G401 (cell line): ENCODE data around the gene NME2. TPM values are rescaled to one million over a fixed set of nuclear protein-coding genes. Genes with fewer than 3 reads are reported as not detected.
A peak's percentile ranks its signal among the peaks of the same experiment; 100 is the strongest.
"Not testable (repeated sequence)": the region's sequence is repeated elsewhere in the genome, so short reads cannot be mapped to it uniquely, and the experiment has no call there.

Source experiments
- DNase-seq: peaks from one replicate; pipeline ENCODE4 v3.0.0-alpha.2; 2015; ENCODE audit warnings: low spot score
- in situ Hi-C: cut with HindIII; loops from 2 replicates; pipeline ENCODE4 v1.10.0; 2016; ENCODE audit warnings: low sequenced_read_pairs, mixed read lengths
- total RNA-seq: library from RNA; depleted of rRNA; stranded (reverse); fragments of >200 nt; shearing (Covaris generic); gene quantifications from 2 replicates; pipeline ENCODE4 v1.2.3, GENCODE V29; 2014; rRNA removed

Gene NME2
- 522 and 689 TPM in 2 replicates for total RNA-seq

DNA sequence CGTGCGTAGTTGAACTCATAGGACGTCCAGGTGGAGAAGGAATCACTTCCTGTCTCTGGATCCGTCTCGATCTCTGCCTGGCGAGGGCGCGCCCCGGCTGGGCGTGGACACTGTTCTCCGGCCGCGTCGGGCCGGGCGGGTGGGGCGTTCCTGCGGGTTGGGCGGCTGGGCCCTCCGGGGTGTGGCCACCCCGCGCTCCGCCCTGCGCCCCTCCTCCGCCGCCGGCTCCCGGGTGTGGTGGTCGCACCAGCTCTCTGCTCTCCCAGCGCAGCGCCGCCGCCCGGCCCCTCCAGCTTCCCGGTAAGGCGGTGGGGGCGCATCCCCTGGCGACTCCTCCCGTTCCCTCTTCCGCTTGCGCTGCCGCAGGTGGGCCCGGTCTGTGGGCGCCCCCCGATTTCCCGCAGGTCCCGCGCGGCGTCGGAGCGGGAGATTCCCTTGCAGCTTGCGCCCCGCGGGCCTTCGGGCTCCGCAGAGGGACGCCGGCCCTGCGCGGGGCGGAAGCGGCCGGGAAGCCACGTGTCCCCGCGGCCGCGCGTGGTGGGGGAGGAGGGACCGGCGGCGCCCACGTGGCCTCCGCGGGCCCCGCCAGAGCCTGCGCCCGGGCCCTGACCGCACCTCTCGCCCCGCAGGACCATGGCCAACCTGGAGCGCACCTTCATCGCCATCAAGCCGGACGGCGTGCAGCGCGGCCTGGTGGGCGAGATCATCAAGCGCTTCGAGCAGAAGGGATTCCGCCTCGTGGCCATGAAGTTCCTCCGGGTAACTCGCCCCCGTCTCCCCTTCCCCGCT is at the start of gene NME2:
Gene NME2, plus strand, starts transcription at position 214 of the 789 bp plus-strand sequence. Its CDS starts 420 bp downstream, at position 634.
- peak; percentile 82 for DNase-seq
- in situ Hi-C loops, result no loop called here

DNA sequence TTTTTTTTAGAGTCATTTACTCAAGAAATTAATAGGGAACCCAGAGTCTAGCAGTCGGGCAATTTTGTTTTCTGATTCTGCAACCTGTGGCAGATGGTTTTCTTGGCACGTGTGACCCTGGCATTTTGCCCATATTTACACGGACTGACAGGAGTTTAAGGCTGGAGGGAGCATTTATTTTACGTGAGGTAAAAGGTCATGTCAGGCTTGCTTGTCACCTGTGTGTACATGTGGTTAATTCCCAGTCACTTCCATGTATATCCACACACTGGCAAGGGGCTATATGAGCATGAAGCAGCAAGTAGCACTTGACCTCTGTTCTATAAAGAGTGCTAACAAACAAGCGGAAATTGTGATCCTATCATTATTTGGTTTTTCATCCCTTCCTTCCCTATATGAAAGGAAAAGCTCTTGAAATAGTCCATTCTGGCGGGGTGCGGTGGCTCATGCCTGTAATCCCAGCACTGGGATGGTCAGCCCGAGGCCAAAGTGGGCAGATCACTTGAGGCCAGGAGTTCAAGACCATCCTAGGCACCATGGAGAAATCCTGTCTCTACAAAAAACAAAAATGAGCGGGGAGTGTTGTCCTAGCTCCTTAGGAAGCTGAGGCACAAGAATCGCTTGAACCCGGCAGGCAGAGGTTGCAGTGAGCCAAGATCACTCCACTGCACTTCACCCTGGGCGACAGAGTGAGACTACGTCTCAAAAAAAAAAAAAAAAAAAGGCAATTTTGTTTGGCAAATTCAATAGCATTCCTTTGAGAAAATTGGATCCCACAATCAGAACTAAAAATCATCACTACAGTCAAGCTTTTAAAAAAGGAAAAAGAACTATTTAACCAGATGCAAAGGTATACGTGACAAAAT is 47.6 kb upstream of the NME2 start:
- peak; percentile 81 for DNase-seq
- in situ Hi-C loops, result no loop called here

DNA sequence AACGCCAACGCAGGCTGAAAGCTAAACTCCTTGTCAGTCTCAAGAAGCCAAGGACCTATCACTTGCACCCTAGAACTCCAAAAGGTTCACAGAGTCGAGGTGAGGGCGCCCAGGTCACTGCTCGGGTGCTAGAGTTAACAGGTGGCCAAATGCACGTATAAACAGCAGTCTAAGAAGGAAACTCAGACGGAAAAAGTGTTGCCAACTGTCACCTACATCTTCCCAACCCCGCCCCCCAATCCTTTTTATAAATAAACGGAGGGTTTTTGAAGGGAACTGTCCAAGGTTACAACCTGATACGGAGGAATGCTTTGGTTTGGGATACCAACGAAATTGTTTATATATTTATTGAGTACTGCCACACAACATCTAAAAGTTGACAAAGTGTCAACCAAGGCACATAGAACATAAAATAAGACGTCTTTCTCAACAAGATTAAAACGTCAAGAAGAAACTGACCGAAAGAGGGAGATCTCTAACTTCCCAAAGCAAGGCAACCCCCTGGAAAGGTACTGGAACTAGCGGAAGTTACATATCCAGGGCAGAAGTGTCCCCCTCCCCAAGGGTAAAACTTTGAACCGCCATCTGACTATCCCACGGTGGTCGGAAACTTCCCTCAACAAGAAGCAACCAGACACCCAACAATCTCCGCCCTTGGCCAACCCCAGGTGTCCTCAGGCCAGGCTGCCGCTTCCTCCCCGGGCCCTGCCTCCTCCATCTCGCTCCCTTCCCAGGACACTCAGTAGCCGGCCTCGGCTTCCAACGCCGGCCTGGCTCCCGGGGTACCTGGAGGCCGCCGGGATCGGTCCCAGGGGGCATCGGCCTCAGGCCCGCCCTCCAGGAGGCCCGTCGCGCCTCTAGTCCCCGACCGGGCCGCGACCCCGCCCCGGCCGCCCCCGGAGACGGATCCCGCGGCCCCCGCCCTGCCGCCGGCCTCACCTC is 46.5 kb upstream of the NME2 start:
- DNase-seq, result peak; percentile 52
- in situ Hi-C loops, result no loop called here

DNA sequence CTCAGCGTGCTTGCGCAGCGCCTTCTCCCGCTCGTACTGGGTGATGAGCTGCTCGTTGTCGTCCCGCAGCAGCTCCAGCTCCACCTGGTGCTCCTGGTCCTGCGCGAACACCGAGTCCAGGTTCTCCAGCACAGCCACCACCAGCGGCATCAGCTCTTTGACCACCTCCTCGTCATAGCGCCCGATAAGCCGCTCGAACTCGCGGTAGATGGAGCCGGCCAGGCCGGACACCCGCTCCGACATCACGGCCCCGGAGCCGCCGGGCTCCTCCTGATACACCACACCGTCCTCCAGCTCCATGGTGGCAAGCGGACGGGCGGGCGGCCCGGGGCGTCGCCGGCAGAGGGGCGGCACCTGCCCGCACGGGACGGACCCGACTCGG is 45.9 kb upstream of the NME2 start:
- DNase-seq, result peak; percentile 61
- in situ Hi-C loops, result no loop called here

DNA sequence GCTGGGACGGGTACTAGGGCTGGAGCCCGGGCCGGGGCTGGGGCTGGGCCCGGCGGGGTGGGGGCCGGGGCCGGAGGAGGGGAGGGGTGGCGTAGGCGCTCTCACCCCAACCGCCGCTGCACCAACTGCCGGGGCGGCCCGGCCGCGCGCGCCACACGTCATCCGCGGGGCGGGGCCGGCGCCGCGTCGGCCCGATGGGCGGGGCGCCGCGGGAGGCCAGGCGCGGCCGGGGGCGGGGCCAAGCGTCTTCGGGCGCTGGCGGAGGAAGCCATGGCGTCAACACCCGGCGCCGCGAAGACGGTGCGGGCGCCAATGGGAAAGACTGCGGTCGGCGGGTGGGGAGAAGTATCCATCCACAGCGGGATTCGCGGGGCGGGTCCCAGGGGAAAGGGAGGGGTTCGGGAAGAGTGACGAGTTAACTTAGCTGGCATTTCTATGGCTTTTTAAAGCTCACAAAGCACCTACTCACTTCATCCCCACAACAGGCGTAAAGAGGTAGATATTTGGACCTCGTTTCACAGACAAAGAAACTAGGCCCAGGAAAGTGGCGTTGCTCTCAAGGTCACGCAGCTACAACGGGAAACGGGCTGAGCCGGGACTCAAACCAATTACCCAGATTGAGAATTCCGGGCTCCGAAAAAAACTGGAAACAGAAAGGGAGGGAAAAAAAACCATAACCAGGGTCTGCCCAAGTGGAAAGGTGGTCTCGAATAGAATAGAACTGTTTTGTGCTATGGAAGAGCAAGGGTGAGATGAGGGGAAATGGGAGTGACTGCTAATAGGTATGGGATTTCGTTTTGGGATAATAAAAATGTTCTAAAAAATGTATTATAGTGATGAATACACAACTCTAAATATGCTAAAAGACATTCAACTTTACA is 45.2 kb upstream of the NME2 start, which contains the start of gene SPAG9:
Gene SPAG9, minus strand, starts transcription at position 130 of the 881 bp plus-strand sequence. CDS start 212 bp downstream, outside the sequence.
- in situ Hi-C loops, result no loop called here
- DNase-seq, result peak; percentile 93

DNA sequence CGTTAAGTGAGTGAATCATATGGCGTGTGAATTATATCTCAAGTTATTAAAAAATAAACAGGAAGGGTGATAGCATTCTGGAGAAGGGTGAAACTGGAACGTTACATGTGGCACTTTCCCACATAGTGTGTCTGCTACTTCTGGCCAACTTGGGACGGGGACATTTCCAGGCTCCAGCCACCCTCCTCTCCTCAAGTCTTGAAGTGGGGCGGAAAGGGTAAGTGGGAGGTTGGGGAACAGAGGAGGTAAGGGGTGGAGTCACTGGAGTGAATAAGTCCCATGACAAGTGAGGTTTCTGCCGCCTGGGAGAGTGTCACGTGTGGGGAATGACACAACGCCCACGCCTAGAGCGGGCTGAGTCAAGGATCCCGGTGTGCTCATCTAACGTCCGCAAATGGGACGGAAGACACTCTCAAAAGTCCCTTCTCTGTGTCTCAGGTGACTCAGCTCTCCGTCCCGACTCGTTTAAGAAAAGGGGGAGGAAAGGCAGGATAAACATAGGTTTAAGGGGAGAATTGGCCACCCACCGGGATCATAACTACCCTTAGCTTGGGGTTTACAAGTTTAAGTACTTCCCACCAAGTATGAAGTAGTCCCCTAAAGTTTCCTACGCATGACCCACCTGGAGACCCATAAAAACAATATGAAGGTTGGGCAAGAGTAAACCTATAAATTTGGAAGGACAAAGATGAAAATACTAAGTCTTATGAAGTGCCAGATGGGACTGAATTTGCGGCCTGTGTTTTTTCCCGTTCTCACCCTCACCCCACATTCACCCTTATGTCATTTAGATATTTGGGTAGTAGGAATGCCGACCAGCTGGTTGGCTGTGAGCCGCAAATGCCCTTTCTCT is 44.4 kb upstream of the NME2 start:
- peak; percentile 83 for DNase-seq
- in situ Hi-C loops, result no loop called here

DNA sequence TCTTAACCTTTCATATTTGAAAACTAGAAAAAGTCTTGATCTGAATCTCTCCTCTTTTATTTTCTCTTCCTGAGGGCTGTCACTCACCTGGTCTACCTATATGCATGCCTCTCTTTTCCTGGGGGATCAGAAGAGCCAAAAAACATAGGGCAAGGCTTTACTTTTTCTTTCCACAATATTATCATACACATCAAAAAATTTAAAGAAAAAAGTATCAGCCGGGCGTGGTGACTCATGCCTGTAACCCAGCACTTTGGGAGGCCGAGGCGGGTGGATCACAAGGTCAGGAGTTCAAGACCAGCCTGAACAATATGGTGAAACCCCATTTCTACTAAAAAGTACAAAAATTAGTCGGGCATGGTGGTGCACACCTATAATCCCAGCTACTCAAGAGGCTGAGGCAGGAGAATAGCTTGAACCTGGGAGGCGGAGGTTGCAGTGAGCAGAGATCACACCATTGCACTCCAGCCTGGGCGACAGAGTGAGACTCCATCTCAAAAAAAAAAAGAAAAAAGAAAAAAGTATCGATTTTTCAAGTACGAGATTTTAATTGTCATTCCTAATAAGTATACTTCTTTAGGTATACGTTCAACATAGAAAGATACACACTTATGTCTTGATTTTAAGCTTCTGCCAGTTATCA is 43.6 kb upstream of the NME2 start:
- DNase-seq, in situ Hi-C loops: not testable (repeated sequence)

DNA sequence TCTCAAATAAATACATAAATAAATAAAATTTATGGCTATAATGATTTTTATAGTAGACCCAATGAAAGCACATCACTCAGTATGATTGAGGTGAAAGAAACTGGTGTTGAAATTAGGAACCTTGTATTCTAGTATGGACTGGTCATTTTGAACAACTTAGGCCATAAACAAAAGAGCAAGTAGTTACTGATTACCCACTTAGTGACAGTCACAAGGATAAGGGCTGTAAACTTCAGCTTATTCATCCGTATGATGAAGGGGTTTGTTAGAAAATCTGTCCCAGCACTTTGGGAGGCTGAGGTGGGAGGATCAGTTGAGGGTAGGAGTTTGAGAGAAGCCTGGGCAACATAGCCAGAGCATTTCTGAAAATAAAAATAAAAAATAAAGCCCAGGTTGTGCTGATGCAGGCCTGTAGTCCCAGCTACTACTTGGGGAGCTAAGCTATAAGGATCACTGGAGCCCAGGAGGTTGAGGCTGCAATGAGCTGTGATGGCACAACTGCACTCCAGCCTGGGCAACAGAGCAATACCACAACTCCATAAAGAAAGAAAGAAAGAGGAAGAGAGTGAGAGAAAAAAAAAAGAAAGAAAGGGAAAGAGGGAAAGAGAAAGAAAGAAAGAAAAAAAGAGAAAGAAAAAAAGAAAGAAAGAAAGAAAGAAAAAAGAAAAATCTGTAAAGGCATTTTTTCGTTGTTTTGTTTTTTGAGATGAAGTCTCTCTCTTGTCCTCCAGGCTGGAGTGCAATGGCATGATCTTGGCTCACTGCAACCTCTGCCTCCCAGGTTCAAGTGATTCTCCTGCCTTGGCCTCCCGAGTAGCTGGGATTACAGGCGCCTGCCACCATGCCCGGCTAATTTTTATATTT is 41.3 kb upstream of the NME2 start:
- DNase-seq, result no peak
- in situ Hi-C loops, result no loop called here

DNA sequence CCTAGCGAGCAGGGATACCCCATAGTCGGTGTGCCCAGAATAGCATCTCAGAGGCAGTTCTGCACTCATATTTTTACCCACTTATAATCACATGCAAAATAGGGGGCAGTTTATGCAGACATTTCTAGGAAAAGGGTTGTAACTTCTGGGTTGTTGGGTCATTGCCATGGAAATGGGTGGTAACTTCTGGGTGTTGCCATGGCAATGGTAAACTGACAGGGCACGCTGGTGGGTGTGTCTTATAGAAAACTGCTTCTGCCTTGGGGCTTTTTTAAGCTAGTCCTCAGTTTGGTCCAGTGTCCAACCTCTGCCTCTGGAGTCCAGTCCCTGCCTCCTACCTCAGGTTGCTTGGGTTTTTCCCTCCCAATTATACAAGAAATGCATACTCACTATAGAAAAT is 38.1 kb upstream of the NME2 start:
- in situ Hi-C loops, result no loop called here
- DNase-seq, result no peak

DNA sequence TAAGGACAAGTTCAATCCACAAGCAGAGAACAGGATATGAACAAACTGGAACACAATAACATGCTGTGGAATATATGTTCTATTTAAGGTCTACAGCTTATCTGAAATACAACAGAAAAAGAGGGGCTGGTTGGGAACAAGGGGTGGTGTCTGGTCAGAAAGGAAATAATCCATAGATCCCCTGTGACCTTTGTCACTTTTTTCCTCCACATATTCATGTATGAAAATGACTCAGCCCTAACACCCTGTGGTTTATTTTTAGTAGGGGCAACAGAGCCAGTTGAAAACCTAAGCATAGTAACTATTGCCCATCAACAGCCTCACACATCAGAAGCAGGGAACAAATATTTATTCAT is 33.3 kb upstream of the NME2 start:
- in situ Hi-C loops, result no loop called here
- no peak for DNase-seq

DNA sequence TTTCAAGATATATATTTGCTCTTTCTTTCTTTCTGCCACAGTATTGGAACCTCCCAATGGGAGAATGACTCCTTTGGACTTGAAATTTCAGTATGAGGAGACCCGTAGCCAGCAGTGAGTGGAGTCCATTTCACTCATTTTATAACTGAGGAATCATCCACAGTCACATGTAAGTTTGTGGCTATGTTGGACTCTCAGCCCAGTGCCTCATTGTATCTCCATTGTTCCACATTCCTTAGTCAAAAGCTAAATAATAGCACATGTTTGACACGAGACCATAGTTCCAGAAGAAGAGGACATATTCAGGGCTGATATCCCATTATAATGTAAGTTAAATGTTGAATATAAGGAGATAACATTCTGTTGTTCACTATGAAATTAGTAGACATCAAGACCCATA is 32.8 kb upstream of the NME2 start:
- DNase-seq, result no peak
- in situ Hi-C loops, result no loop called here

DNA sequence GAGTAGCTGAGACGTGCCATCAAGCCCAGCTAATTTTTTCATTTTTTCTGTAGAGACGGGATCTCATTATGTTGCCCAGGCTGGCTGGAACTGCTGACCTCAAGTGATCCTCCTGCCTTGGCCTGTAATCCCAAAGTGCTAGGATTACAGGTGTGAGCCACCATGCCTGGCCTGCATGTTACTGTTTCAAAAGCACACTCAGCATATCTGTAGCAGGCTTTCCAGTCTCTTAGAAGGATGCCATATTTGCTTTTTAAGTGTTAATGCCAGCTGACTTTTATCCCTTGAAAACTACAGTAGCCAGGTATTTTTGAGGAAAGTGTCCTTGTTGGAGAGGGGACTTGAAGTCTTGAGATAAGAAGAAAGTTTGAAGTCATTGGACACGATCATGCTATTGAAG is 30.3 kb upstream of the NME2 start:
- no peak for DNase-seq
- in situ Hi-C loops, result no loop called here

DNA sequence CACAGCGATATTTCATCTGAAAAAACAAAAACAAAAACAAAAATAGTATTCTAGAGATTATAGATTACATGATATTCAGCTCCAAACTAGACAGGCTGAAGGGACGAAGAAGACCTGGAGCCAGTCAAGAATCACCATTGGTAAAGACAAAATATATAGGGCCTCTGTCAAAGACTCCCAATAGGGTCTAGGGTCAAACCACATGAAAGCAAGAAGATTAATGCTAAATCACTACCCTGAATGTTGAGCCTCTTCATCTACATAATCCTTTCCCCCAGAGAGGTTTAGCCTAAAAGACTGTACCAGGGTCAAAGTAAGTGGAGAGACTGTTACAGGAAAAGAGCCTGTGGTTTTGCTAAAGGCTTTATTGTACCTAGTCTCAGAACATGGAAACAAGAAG is 23.6 kb upstream of the NME2 start:
- DNase-seq, result no peak
- in situ Hi-C loops, result no loop called here

DNA sequence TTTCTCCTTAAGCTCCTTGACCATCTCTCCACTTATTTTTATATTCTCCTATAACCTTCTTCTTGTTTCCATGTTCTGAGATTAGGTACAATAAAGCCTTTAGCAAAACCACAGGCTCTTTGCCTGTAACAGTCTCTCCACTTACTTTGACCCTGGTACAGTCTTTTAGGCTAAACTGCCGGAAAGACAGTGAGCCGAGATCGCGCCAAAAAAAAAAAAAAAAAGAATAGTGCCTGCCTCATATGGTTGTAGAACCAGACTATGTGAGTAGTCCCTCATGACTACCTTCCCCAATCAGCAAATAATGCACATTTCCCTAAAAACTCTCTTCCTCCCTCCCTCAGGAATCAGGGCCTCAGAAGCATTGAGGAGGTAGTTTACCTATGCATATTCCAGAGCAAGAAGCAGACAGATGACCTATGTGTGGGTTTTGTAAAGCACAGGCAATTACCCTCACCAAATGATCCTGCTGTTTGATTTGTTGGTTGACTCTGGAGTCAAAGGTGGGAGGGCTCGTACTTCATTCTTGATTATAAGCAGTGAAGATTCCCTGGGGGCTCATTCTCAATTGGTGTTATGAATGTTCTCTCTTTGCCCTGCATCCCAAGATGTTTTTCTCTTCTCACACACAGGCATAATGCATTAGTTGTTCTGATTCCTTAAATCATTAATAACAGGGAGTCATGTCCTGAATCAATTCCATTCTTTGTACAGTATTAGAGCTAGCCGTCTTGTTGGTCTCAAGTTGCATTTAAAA is 21.8 kb upstream of the NME2 start:
- in situ Hi-C loops, result no loop called here
- DNase-seq, result no peak

DNA sequence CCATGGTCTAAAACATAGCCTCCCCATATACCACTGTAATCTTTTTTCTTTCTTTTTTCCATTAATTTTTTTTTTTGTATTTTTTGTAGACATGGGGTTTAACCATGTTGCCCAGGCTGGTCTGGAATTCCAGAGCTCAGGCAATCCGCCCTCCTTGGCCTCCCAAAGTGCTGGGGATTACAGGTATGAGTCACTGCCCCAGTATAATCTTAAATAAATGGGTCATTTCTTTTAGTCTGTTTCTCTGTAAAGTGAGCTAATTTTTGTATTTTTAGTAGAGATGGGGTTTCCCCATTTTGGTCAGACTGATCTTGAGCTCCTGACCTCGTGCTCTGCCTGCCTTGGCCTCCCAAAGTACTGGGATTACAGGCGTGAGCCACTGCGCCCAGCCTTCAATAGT is 18.6 kb upstream of the NME2 start:
- DNase-seq, result no peak
- in situ Hi-C loops, result no loop called here

DNA sequence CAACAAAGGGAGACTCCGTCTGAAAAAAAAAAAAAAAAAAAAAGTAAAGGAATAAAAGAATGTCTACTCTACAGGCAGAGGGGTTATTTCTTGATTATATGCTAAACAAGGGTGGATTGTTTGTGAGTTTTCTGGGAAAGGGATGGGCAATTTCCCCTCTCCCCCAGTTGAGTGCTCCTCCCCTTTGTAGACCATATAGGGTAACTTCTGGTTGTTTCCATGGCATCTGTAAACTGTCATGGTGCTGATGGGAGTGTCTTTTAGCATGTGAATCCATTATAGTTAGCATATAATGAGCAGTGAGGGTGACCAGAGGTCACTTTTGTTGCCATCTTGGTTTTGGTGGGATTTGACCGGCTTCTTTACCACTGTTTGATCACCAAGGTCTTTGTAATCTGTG is 17.0 kb upstream of the NME2 start:
- in situ Hi-C loops, result no loop called here
- DNase-seq, result no peak
